ENCODE results near the gene MRO.
"Not testable (repeated sequence)": the region's sequence is repeated elsewhere in the genome, so short reads cannot be mapped to it uniquely, and the experiment has no call there.

MRO gene

GRCh38 chr18:50790948-50791347, 28.9 kb downstream of the MRO start:
- no peak for DNase-seq

GRCh38 chr18:50790241-50790640, 29.6 kb downstream of the MRO start:
- DNase-seq, result no peak

GRCh38 chr18:50788284-50788683, 31.5 kb downstream of the MRO start:
- DNase-seq, result no peak

- DNase-seq, result no peak
Observed at GRCh38 chr18:50786864-50787263, 33.0 kb downstream of the MRO start.

GRCh38 chr18:50783553-50783952, 36.3 kb downstream of the MRO start:
- no peak for DNase-seq

GRCh38 chr18:50779021-50779420, 40.8 kb downstream of the MRO start:
- not testable (repeated sequence) for DNase-seq

GRCh38 chr18:50776383-50776782, 43.4 kb downstream of the MRO start:
- no peak for DNase-seq

DNA sequence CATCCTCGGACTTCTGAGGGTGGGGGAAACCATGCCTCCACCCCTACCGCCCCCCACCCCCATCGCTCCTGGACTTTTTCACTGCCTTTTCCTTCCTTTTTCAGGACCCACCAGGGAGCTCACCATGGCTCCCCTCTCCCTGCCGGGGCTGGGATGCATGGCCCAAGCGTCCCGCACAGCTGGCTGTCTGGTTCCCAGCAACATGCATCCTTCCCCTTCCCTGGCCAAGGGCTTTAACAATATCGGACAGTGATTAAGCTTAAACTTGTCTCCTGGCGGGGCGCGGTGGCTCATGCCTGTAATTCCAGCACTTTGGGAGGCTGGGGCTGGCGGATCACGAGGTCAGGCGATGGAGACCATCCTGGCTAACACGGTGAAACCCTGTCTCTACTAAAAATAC, 44.1 kb downstream of the MRO start:
- DNase-seq, result no peak

GRCh38 chr18:50775207-50775606, 44.6 kb downstream of the MRO start:
- DNase-seq, result no peak

- no peak for DNase-seq
Observed at GRCh38 chr18:50769463-50769862, 50.4 kb downstream of the MRO start.

DNA sequence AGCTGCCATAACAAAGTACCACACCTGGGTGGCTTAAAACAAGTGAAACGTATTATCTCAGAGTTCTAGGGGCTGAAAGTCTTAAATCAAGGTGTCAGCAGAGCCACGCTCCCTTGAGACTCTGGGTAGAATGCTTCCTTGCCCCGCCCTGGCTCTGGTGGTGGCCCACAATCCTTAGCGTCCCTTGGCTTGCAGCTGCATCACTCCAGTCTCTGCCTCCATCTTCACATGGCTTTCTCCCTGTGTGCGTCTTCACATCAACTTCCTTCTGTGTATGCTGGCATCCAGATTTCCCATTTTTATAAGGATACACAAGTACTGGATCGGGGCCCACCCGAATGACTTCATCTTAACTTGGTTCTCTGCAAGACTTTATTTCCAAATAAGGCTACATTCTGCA, 62.5 kb downstream of the MRO start:
- no peak for DNase-seq

- DNase-seq, result no peak
Observed at GRCh38 chr18:50754297-50754696, 65.5 kb downstream of the MRO start.

DNA sequence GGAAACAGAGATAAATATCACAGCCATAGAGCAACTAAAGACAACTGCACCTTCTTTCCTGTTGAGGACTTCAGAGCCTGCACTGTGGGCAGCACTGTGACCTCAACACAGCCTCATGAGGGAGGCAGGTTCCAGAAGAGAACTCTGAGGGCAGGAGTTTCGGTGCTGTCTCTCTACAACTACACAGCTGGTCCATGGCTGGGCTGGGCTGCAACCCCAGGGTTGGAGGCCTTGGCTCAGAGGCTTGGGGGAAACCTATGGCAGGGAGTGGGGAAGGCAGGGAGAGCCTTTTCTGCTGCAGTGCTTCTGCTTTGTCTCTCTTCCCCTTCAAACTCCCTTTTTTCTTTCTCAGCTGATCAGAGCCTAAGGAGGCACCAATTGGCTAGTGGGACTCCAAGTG, 66.5 kb downstream of the MRO start:
- DNase-seq, result no peak

DNA sequence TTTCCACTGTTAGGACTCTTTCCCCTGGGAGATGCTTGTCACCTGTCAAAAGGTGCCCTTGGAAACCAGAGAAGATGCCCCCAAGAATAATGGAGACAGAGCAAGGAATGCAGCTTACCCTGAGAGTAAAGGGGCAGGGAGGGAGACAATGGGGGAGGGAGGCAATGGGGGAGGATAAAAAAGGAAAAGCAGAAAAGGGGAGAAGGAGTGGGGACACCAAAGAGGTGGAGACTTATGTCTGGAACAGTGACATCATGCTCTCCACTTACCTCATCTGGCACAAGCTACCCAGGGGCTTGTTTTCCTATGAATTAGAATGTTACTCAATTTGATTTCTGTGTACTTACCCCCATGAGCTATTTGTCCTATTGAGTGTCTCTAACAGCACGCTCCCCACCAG, 67.9 kb downstream of the MRO start:
- DNase-seq, result no peak

DNA sequence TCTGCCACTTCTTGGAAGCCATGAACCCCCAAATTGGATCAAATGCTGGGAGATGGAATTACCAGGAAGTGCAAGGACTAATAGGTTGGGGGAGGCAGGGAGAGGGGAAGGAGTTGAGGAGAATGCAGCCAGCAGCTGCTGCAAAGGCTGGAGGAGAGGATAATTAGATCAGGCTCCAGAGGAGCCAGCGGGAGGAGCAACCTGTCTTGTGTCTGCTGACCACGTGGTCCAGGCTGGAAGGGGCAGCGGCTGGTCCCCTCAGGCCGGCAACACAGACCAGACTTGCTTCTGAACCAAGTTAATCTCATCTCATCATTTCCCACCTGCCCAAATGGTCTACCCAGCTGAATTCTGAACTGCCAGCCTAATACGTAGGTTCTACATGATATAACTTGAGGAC, 68.3 kb downstream of the MRO start:
- no peak for DNase-seq

DNA sequence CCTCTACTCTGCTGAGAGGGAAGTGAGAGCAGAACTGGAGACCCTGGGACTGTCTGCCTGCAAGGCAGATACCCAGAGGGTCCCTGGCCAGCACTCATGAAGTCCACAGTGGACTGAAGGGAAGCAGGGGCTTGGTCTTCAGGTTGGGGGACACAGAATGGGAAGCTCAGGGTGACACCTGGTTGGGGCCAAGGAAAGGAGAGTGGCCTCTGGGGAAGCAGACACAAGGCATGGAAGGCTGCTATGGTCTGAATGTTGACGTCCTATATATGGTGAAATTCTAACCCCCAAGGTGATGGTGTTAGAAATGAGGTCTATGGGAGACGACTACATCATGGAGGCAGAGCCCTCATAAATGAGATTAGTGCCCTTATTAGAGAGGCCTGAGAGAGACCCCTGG, 69.3 kb downstream of the MRO start:
- no peak for DNase-seq

GRCh38 chr18:50749945-50750344, 69.9 kb downstream of the MRO start:
- no peak for DNase-seq

- no peak for DNase-seq
Observed at GRCh38 chr18:50749421-50749820, 70.4 kb downstream of the MRO start.

GRCh38 chr18:50748243-50749229, 71.3 kb downstream of the MRO start:
- DNase-seq, result no peak

GRCh38 chr18:50747849-50748242, 72.0 kb downstream of the MRO start:
- no peak for DNase-seq

- DNase-seq, result no peak
Observed at GRCh38 chr18:50745945-50746344, 73.9 kb downstream of the MRO start.

Measured in hematopoietic multipotent progenitor cell treated with erythropoietin and hydrocortisone succinate and interleukin-3 and kit ligand, for 6 days (in vitro differentiated cells).